A673 (cell line): Measurements from ENCODE around the gene CLCF1.
"Not testable (repeated sequence)": the region's sequence is repeated elsewhere in the genome, so short reads cannot be mapped to it uniquely, and the experiment has no call there.

ENCODE experiments used
- EZH2 ChIP-seq: fragments of 200-600 bp; sonication (generic); IDR thresholded peaks from 2 replicates; pipeline ENCODE4 v1.6.1; 2017; ENCODE audit warnings: borderline replicate concordance, low read depth, mild to moderate bottlenecking, mixed read lengths, antibody characterized with exemption, low read length; ENCODE audit not compliant: poor library complexity, severe bottlenecking
- TF ChIP-seq, protein P1 (sequence below): fragments of 300-800, 200-600 bp; sonication (generic); conservative IDR thresholded peaks from 2 replicates; pipeline ENCODE4 v1.5.1; 2017; ENCODE audit warnings: low read depth, mild to moderate bottlenecking, antibody characterized with exemption, low read length, moderate library complexity, mixed read lengths

DNA sequence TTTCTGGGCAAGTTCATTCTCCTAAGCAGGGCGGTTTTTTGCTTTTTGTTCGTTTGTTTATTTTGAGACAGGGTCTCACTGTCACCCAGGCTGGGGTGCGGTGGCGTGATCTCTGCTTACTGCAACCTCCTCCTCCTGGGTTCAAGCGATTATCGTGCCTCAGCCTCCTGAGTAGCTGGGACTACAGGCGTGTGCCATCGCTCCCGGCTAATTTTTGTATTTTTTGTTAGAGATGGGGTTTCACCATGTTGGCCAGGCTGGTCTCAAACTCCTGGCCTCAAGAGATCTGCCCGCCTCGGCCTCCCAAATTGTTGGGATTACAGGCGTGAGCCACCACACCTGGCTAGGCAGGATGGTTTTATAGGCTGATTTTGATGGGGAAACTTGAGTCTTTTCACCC is 54.5 kb downstream of the CLCF1 start:
- TF ChIP-seq, protein P1, sequence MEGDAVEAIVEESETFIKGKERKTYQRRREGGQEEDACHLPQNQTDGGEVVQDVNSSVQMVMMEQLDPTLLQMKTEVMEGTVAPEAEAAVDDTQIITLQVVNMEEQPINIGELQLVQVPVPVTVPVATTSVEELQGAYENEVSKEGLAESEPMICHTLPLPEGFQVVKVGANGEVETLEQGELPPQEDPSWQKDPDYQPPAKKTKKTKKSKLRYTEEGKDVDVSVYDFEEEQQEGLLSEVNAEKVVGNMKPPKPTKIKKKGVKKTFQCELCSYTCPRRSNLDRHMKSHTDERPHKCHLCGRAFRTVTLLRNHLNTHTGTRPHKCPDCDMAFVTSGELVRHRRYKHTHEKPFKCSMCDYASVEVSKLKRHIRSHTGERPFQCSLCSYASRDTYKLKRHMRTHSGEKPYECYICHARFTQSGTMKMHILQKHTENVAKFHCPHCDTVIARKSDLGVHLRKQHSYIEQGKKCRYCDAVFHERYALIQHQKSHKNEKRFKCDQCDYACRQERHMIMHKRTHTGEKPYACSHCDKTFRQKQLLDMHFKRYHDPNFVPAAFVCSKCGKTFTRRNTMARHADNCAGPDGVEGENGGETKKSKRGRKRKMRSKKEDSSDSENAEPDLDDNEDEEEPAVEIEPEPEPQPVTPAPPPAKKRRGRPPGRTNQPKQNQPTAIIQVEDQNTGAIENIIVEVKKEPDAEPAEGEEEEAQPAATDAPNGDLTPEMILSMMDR: not testable (repeated sequence)
- not testable (repeated sequence) for TF ChIP-seq EZH2
